Mesendoderm (in vitro differentiated cells): ENCODE data around the gene PDGFRA.
"Not testable (repeated sequence)": the region's sequence is repeated elsewhere in the genome, so short reads cannot be mapped to it uniquely, and the experiment has no call there.

Source experiments
- DNase-seq: peaks from one replicate; pipeline ENCODE4 v3.0.0; 2013
- H2AK5ac ChIP-seq: 2 replicates; pipeline ENCODE4 v1.6.1; 2013; ENCODE audit warnings: low read length, inconsistent platforms
- H2BK120ac ChIP-seq: 2 replicates; pipeline ENCODE4 v1.6.1; 2013; ENCODE audit warnings: low read depth, mild to moderate bottlenecking, low read length, moderate library complexity, mixed read lengths
- H2BK15ac ChIP-seq: replicated peaks from 2 replicates; pipeline ENCODE4 v1.6.1; 2013; ENCODE audit warnings: low read depth, mild to moderate bottlenecking, moderate library complexity
- H2BK5ac ChIP-seq: 2 replicates; pipeline ENCODE4 v1.6.1; 2013; ENCODE audit warnings: low read length, inconsistent platforms
- H3K18ac ChIP-seq: 2 replicates; pipeline ENCODE4 v1.6.1; 2013; ENCODE audit warnings: mild to moderate bottlenecking, low read length, mixed read lengths
- H3K23ac ChIP-seq: one replicate; pipeline ENCODE4 v1.6.1; 2013; ENCODE audit warnings: low read length
- H3K27ac ChIP-seq: 2 replicates; pipeline ENCODE4 v1.5.1; 2013; ENCODE audit warnings: low read depth, mild to moderate bottlenecking, inconsistent platforms, low read length, moderate library complexity
- H3K27me3 ChIP-seq: 2 replicates; pipeline ENCODE4 v1.6.1; 2013; ENCODE audit warnings: low read length, control low read depth, mild to moderate bottlenecking, inconsistent platforms; ENCODE audit not compliant: insufficient read depth, poor library complexity
- H3K36me3 ChIP-seq: 2 replicates; pipeline ENCODE4 v1.6.1; 2013; ENCODE audit warnings: low read length, inconsistent platforms; ENCODE audit not compliant: control insufficient read depth, insufficient read depth
- H3K4ac ChIP-seq: one replicate; pipeline ENCODE4 v1.6.1; 2013; ENCODE audit warnings: low read depth, mild to moderate bottlenecking, low read length, moderate library complexity
- H3K4me1 ChIP-seq: 2 replicates; pipeline ENCODE4 v1.6.1; 2013; ENCODE audit warnings: low read depth, low read length, inconsistent platforms; ENCODE audit not compliant: control insufficient read depth
- H3K4me2 ChIP-seq: 2 replicates; pipeline ENCODE4 v1.6.1; 2013; ENCODE audit warnings: low read length
- H3K4me3 ChIP-seq: 2 replicates; pipeline ENCODE4 v1.5.1; 2013; ENCODE audit warnings: mild to moderate bottlenecking, low read length
- H3K56ac ChIP-seq: one replicate; pipeline ENCODE4 v1.6.1; 2013; ENCODE audit warnings: low read length
- H3K79me1 ChIP-seq: 2 replicates; pipeline ENCODE4 v1.6.1; 2013; ENCODE audit warnings: low read length, inconsistent platforms
- H3K79me2 ChIP-seq: 2 replicates; pipeline ENCODE4 v1.6.1; 2013; ENCODE audit warnings: mild to moderate bottlenecking, low read length; ENCODE audit not compliant: control insufficient read depth, insufficient read depth
- H3K9ac ChIP-seq: 2 replicates; pipeline ENCODE4 v1.6.1; 2013; ENCODE audit warnings: low read length, inconsistent platforms
- H4K5ac ChIP-seq: one replicate; pipeline ENCODE4 v1.6.1; 2013; ENCODE audit warnings: low read length
- H4K8ac ChIP-seq: one replicate; pipeline ENCODE4 v1.6.1; 2013; ENCODE audit warnings: low read depth, mild to moderate bottlenecking, control low read depth, low read length, moderate library complexity
- WGBS: extraction: QIAGEN DNeasy Blood & Tissue Kit; methylation state at CpG from one replicate; pipeline ENCODE4 v1.1.7; 2013; ENCODE audit warnings: low lambda C conversion rate, missing lambda C conversion rate; ENCODE audit not compliant: insufficient coverage; ENCODE audit errors: extremely low coverage; 5-methylcytosine and 5-hydroxymethylcytosine counted together

Gene PDGFRA

GRCh38 chr4:54322818-54323417 is 93.8 kb downstream of the PDGFRA start:
- H3K4me1 ChIP-seq, result no peaks in the 10 kb centered on the region
- H2BK120ac ChIP-seq, result no peak overlapping the region
- no peaks in the 10 kb centered on the region for H3K79me2 ChIP-seq
- H3K27ac ChIP-seq, result no peak overlapping the region
- no peak overlapping the region for H3K4me3 ChIP-seq
- no peaks in the 10 kb centered on the region for H3K36me3 ChIP-seq
- no peak overlapping the region for H4K8ac ChIP-seq
- no peak overlapping the region for H3K23ac ChIP-seq
- H3K4me2 ChIP-seq, result no peak overlapping the region
- H2BK5ac ChIP-seq, result no peak overlapping the region
- H2BK15ac ChIP-seq, result no peak overlapping the region
- no peak overlapping the region for H3K56ac ChIP-seq
- H3K18ac ChIP-seq, result no peak overlapping the region
- no peak overlapping the region for H4K5ac ChIP-seq
- no peak overlapping the region for H3K9ac ChIP-seq
- no peaks in the 10 kb centered on the region for H3K79me1 ChIP-seq
- peak; percentile 88 for DNase-seq
- no CpG with 5 or more reads among the region's 10 CpGs for WGBS
- no peak overlapping the region for H2AK5ac ChIP-seq
- no peaks in the 10 kb centered on the region for H3K27me3 ChIP-seq
- H3K4ac ChIP-seq, result no peak overlapping the region

GRCh38 chr4:54330896-54331295 is 101.8 kb downstream of the PDGFRA start:
- no peak overlapping the region for H4K8ac ChIP-seq
- H2BK5ac ChIP-seq, result no peak overlapping the region
- H3K79me2 ChIP-seq, result no peaks in the 10 kb centered on the region
- H3K79me1 ChIP-seq, result no peaks in the 10 kb centered on the region
- no peak overlapping the region for H3K4me2 ChIP-seq
- no peak overlapping the region for H2AK5ac ChIP-seq
- H3K23ac ChIP-seq, result no peak overlapping the region
- no peak overlapping the region for H3K18ac ChIP-seq
- no peak overlapping the region for H2BK120ac ChIP-seq
- H3K4me3 ChIP-seq, result no peak overlapping the region
- no peak overlapping the region for H3K27ac ChIP-seq
- no peak overlapping the region for H2BK15ac ChIP-seq
- no CpG with 5 or more reads among the region's 3 CpGs for WGBS
- no peak overlapping the region for H3K9ac ChIP-seq
- H4K5ac ChIP-seq, result no peak overlapping the region
- no peak overlapping the region for H3K56ac ChIP-seq
- H3K27me3 ChIP-seq, result no peaks in the 10 kb centered on the region
- DNase-seq, result no peak
- H3K4ac ChIP-seq, result no peak overlapping the region
- H3K36me3 ChIP-seq, result no peaks in the 10 kb centered on the region
- H3K4me1 ChIP-seq, result no peaks in the 10 kb centered on the region

GRCh38 chr4:54332542-54332941 is 103.4 kb downstream of the PDGFRA start:
- H3K79me1 ChIP-seq, result no peaks in the 10 kb centered on the region
- no peak overlapping the region for H3K18ac ChIP-seq
- no peak overlapping the region for H3K4ac ChIP-seq
- no peak overlapping the region for H2BK120ac ChIP-seq
- H3K79me2 ChIP-seq, result no peaks in the 10 kb centered on the region
- DNase-seq, result no peak
- no peak overlapping the region for H3K56ac ChIP-seq
- H4K8ac ChIP-seq, result no peak overlapping the region
- H4K5ac ChIP-seq, result no peak overlapping the region
- H3K36me3 ChIP-seq, result no peaks in the 10 kb centered on the region
- no peak overlapping the region for H2BK15ac ChIP-seq
- H2AK5ac ChIP-seq, result no peak overlapping the region
- no peaks in the 10 kb centered on the region for H3K4me1 ChIP-seq
- H3K27me3 ChIP-seq, result no peaks in the 10 kb centered on the region
- H3K27ac ChIP-seq, result no peak overlapping the region
- H3K23ac ChIP-seq, result no peak overlapping the region
- H3K9ac ChIP-seq, result no peak overlapping the region
- H2BK5ac ChIP-seq, result no peak overlapping the region
- no peak overlapping the region for H3K4me2 ChIP-seq
- H3K4me3 ChIP-seq, result no peak overlapping the region
- WGBS, result no CpG with 5 or more reads among the region's 4 CpGs

GRCh38 chr4:54333657-54334056 is 104.6 kb downstream of the PDGFRA start:
- H3K27ac ChIP-seq, result no peak overlapping the region
- H3K79me2 ChIP-seq, result no peaks in the 10 kb centered on the region

GRCh38 chr4:54334769-54335168 is 105.7 kb downstream of the PDGFRA start:
- H2BK15ac ChIP-seq, H3K4ac ChIP-seq, H2BK120ac ChIP-seq, H2AK5ac ChIP-seq, H3K18ac ChIP-seq, H4K5ac ChIP-seq, DNase-seq, H2BK5ac ChIP-seq, H3K36me3 ChIP-seq, H4K8ac ChIP-seq, H3K79me2 ChIP-seq, H3K56ac ChIP-seq, H3K4me1 ChIP-seq, H3K79me1 ChIP-seq, H3K4me2 ChIP-seq, H3K27ac ChIP-seq, H3K4me3 ChIP-seq, H3K23ac ChIP-seq, H3K27me3 ChIP-seq, H3K9ac ChIP-seq: not testable (repeated sequence)

More at GRCh38 chr4:54333657-54334056, 104.6 kb downstream of the PDGFRA start:
- no CpG with 5 or more reads among the region's 2 CpGs for WGBS
- no peak overlapping the region for H3K56ac ChIP-seq
- H3K9ac ChIP-seq, result no peak overlapping the region
- H3K23ac ChIP-seq, result no peak overlapping the region
- no peak overlapping the region for H2BK120ac ChIP-seq
- no peaks in the 10 kb centered on the region for H3K36me3 ChIP-seq
- H3K4me3 ChIP-seq, result no peak overlapping the region
- no peak overlapping the region for H2BK5ac ChIP-seq
- H3K79me1 ChIP-seq, result no peaks in the 10 kb centered on the region
- no peak overlapping the region for H3K18ac ChIP-seq
- H3K27me3 ChIP-seq, result no peaks in the 10 kb centered on the region
- no peak overlapping the region for H2AK5ac ChIP-seq
- DNase-seq, result no peak
- no peak overlapping the region for H3K4ac ChIP-seq
- H3K4me1 ChIP-seq, result no peaks in the 10 kb centered on the region
- no peak overlapping the region for H4K8ac ChIP-seq
- H4K5ac ChIP-seq, result no peak overlapping the region
- H3K4me2 ChIP-seq, result no peak overlapping the region
- no peak overlapping the region for H2BK15ac ChIP-seq

- Histone ChIP-seq H3K23ac (no peak overlapping the region), H3K79me1 (no peaks in the 10 kb centered on the region), H2BK120ac (no peak overlapping the region), H3K18ac (no peak overlapping the region), H3K27ac (no peak overlapping the region), H3K9ac (no peak overlapping the region), H4K5ac (no peak overlapping the region), H3K36me3 (no peaks in the 10 kb centered on the region), H3K56ac (no peak overlapping the region), H4K8ac (no peak overlapping the region), H2BK15ac (no peak overlapping the region), H3K4ac (no peak overlapping the region), H3K27me3 (no peaks in the 10 kb centered on the region), H3K79me2 (no peaks in the 10 kb centered on the region), H3K4me1 (no peaks in the 10 kb centered on the region), H3K4me2 (no peak overlapping the region), H2AK5ac (no peak overlapping the region), H2BK5ac (no peak overlapping the region), H3K4me3 (no peak overlapping the region)
- no CpG with 5 or more reads among the region's 4 CpGs for WGBS
- no peak for DNase-seq
Observed at GRCh38 chr4:54337009-54337408, 107.9 kb downstream of the PDGFRA start.
